ENCODE results near the gene RAB14. TPM values are rescaled to one million over a fixed set of nuclear protein-coding genes. Genes with fewer than 3 reads are reported as not detected.
A peak's percentile ranks its signal among the peaks of the same experiment; 100 is the strongest.

The RAB14 gene
- total RNA-seq = 61.4 and 65.1 TPM in 2 replicates

DNA sequence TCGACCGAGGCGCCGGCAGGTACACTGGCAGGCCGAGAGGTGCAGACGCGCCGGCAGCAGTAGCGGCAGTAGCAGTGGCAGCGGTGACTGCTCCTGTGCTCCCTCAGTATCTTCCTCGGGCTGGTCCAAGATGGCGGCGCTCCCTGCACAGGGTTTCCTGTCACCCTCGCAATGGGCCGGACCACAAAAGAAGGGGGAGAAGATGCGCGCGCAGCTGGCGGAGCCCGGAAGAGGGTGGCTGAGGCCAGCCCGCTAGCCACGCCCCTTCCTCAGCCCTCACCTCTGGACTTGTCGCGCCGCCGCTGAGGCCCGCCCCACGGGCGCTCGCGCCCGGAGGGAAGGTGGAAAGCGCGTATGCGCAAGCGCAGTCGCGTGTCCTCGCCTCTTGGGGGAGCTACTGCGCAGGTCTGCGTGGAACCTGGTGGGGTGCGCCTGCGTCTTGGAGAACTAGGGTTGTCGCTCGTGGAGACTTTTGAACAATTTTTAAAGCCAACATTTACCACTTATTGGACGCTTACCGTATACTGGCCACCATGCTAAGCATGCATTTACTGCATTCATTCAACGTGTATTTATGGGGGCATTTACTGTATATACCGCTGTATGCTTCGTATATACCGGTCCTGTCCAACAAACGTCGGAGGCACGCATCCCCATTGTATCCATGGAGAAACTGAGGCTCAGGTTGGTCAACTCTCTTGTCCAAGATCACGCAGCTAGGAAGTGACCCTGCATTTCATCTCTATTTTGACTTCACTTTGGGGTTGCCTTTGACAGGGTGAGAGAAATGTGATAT, at the start of gene RAB14:
Gene RAB14, minus strand, starts transcription at position 132 of the 796 bp plus-strand sequence. CDS start 8,457 bp downstream, outside the sequence.
- no peaks in the 10 kb centered on the region for H3K9me3 Mint-ChIP-seq
- H3K27ac Mint-ChIP-seq = peak within 1 kb of the TSS; percentile 91
- peak within 1 kb of the TSS; percentile 94 for H3K4me3 Mint-ChIP-seq
- peaks cover 3% of the 10 kb centered on the region for H3K27me3 Mint-ChIP-seq
- H3K36me3 Mint-ChIP-seq (ENCODE audit: low read depth) = peaks cover 15% of the 10 kb centered on the region
- peak; percentile 100 for DNase-seq
- intact Hi-C loops (cut with micrococcal nuclease) = loop anchor here (1.0 to 5.0 kb wide), 8 partner anchors 45 to 621 kb away; partner anchors contain the start of genes CDK5RAP2, CNTRL, MEGF9 and STOM
- H3K4me1 Mint-ChIP-seq = peaks cover 40% of the 10 kb centered on the region

DNA sequence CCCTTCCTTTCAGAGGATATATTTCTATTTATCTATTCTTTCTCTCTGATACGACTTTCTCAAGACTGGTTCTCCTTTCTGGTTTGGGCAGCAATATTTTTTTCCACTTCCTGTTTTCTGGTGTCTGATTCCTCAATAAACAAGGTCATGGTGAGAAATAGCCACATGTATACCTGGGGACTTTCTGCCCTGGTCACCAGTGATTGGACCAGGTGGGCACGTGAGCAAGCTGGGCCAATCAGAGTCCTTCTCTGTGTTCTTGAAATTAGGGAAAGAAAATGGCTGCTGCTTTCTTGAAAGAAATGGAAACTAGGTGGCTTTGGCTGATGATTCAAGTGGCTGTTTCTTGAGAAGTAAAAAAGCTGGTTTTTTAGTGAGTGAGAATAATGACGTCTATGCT, 47.9 kb upstream of the RAB14 start:
- intact Hi-C loops (cut with micrococcal nuclease) = no loop called here
- DNase-seq = no peak
- Mint-ChIP-seq H3K27ac (no peak overlapping the region), H3K4me1 (peaks cover 3% of the 10 kb centered on the region), H3K9me3 (peaks cover 4% of the 10 kb centered on the region), H3K27me3 (peaks cover 6% of the 10 kb centered on the region), H3K4me3 (no peak overlapping the region), H3K36me3 (ENCODE audit: low read depth) (no peaks in the 10 kb centered on the region)

DNA sequence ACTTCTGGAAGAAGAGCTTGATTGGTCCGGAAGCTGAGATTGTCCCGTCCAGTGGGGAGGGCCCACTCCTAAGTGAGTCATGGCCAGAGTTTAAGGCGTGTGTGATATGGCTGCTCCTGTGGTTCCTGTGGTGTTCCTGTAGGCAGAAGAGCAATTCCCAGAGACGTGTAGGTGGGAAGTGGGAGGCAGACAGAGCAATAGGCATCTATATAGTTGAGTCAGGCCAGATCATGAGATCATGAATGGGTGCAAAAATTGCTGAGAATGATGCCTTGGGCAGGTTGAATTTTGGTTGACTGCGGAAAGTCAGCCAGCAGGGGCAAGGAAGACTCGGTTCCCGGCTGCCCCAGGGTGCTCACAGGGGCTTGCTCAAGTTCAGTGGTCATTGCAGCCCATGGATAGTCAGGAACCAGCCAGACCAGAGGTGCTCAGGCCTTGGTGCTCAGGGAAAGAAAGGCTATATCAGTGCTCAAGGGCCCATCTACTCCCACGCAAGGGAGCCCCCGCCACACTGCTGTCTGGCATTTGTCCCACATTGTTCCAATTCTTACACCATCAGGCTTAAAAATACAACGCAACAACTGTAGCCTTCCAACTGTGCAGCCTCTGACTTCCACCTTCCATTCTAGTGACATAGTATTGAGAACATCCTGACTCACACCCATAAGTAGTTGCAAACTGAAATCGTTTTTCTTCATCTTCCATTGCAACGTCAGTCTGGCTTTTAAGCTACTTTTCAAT, 45.3 kb upstream of the RAB14 start:
- peaks cover 1% of the 10 kb centered on the region for H3K4me1 Mint-ChIP-seq
- no peaks in the 10 kb centered on the region for H3K27me3 Mint-ChIP-seq
- H3K36me3 Mint-ChIP-seq (ENCODE audit: low read depth) = no peaks in the 10 kb centered on the region
- DNase-seq = no peak
- H3K4me3 Mint-ChIP-seq = no peak overlapping the region
- no peak overlapping the region for H3K27ac Mint-ChIP-seq
- H3K9me3 Mint-ChIP-seq = peaks cover 10% of the 10 kb centered on the region
- intact Hi-C loops (cut with micrococcal nuclease) = no loop called here

DNA sequence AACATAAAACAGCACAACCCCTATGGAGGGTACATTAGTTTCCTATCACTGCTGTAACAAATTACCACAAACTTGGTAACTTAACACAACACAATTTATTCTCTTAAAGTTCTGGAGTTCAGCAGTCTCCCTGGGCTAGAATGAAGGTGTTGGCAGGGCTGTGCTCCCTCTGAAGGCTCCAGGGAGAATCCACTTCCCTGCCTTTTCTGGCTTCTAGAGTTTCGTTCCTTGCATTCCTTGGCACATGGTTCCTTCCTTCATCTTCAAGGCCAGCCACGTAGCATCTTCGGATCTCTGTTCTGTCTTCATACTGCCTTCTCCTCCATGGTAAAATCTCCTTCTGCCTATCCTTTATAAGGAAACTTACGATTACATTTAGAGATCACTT, 41.3 kb upstream of the RAB14 start:
- peaks cover 2% of the 10 kb centered on the region for H3K27me3 Mint-ChIP-seq
- H3K4me3 Mint-ChIP-seq = no peak overlapping the region
- intact Hi-C loops (cut with micrococcal nuclease) = no loop called here
- H3K4me1 Mint-ChIP-seq = no peaks in the 10 kb centered on the region
- no peak for DNase-seq
- H3K27ac Mint-ChIP-seq = no peak overlapping the region
- H3K9me3 Mint-ChIP-seq = peaks cover 6% of the 10 kb centered on the region
- no peaks in the 10 kb centered on the region for H3K36me3 Mint-ChIP-seq (ENCODE audit: low read depth)

DNA sequence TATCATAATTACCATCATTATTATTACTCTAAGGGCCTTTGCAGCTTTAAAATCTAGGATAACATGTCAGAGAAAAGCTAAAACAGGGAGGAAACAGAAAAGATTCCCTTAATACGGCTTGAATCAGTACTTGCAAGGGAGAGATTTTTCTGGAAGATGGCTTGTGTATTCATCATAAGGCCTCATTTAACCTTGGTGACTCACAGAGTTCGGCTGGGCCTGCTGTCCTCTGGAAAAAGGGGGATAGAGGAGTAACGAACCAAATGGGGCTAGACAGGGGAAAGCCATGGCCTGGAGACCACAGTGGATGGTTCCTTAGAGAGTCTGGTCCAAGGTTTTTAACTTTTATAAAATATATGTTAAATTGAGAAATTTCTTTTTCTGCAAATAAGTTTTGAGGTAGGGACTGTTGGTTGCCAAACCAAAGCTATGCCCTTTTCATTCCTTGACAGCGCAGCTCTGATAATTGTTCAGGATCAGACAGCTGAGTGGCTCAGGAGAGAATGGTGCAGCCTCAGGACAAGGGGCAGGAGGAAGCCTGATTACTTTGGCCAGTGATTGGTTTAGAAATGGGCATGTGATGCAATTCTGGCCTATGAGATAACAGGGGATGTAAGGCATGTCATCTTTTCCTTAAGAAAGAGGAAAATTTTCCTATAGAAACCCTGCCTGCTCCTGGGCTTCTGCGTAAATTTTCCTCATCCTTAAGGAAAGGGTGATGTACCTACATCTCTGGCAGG, 40.7 kb upstream of the RAB14 start:
- H3K27me3 Mint-ChIP-seq = peaks cover 2% of the 10 kb centered on the region
- intact Hi-C loops (cut with micrococcal nuclease) = no loop called here
- H3K9me3 Mint-ChIP-seq = peaks cover 6% of the 10 kb centered on the region
- no peaks in the 10 kb centered on the region for H3K4me1 Mint-ChIP-seq
- no peak for DNase-seq
- no peak overlapping the region for H3K4me3 Mint-ChIP-seq
- H3K36me3 Mint-ChIP-seq (ENCODE audit: low read depth) = no peaks in the 10 kb centered on the region
- no peak overlapping the region for H3K27ac Mint-ChIP-seq

DNA sequence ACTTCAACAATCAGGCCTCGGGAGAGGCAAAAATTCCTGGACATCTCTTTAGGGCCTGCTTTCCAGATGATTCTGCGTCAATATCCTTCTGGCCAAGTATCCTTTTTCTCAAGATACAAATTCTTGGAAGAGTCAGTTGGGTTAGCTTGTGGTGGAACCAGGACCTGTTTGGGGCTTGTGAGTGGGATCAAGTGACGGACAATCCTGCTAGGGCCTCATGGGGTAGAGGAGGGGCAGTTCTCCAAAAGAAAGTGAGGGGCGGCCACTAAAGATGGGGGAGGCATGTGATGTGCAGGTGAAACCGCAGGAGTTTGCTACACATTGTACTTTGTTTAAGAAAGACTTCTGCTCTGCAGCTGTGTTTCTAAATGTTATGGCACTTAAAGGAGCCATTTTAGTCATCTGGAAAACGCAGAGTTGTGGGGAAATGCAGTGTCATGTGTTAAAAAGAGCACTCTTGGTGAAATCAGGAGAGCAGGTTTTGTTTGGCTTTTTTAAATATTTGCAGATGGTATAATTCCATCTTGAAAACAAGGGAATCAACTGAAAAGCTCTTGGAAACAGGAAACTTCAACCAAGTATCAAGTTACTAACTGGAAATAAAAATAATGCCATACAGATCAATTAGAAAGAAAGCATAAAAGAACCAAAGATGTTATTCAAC, 38.9 kb upstream of the RAB14 start:
- Mint-ChIP-seq H3K36me3 (ENCODE audit: low read depth) (no peaks in the 10 kb centered on the region), H3K27me3 (peaks cover 2% of the 10 kb centered on the region), H3K9me3 (peaks cover 6% of the 10 kb centered on the region), H3K4me3 (no peak overlapping the region), H3K27ac (no peak overlapping the region), H3K4me1 (no peaks in the 10 kb centered on the region)
- no peak for DNase-seq
- intact Hi-C loops (cut with micrococcal nuclease) = no loop called here

DNA sequence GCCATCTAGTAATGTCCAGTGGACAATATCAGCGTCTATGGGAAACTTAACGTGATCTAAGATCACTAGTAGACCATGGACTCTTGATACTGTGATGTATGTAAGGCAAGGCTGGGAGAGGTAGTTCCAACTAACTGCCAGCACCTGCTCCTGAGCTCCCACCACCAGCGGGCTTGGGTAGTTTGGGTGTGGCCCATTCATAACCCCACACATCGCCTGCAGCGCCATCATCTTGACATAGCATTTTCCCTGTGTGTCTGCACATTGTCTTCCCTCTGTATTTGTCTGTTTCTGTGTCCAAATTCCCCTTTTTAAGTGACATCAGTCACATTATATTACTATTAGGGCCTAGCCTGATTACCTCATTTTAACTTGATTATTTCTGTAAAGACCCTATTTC, 38.2 kb upstream of the RAB14 start:
- Mint-ChIP-seq H3K9me3 (peaks cover 6% of the 10 kb centered on the region), H3K4me1 (no peaks in the 10 kb centered on the region), H3K27ac (no peak overlapping the region), H3K36me3 (ENCODE audit: low read depth) (no peaks in the 10 kb centered on the region), H3K4me3 (no peak overlapping the region), H3K27me3 (peaks cover 2% of the 10 kb centered on the region)
- intact Hi-C loops (cut with micrococcal nuclease) = no loop called here
- DNase-seq = no peak

DNA sequence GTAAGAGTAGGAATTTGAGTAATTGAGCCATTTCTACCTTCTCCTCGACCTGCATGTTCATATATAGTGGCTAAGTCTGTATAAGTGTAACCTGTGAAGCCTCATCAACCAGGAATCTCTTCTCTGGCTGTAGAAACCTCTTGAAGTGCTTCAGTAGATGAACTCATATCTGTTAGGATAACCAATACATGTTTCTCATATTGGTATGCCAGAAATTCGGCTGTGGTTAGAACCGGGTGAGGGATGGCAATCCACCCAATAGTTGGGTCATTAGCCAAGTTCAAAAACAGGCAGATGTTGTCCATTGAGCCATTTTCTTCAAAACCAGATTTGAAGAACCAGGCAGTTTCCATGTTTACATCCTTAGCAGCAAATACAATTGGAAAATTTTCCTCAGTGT, 37.4 kb upstream of the RAB14 start:
- H3K4me1 Mint-ChIP-seq = no peaks in the 10 kb centered on the region
- H3K36me3 Mint-ChIP-seq (ENCODE audit: low read depth) = no peaks in the 10 kb centered on the region
- no peak overlapping the region for H3K4me3 Mint-ChIP-seq
- no peak for DNase-seq
- H3K27me3 Mint-ChIP-seq = peaks cover 2% of the 10 kb centered on the region
- H3K27ac Mint-ChIP-seq = no peak overlapping the region
- intact Hi-C loops (cut with micrococcal nuclease) = no loop called here
- H3K9me3 Mint-ChIP-seq = peaks cover 2% of the 10 kb centered on the region

DNA sequence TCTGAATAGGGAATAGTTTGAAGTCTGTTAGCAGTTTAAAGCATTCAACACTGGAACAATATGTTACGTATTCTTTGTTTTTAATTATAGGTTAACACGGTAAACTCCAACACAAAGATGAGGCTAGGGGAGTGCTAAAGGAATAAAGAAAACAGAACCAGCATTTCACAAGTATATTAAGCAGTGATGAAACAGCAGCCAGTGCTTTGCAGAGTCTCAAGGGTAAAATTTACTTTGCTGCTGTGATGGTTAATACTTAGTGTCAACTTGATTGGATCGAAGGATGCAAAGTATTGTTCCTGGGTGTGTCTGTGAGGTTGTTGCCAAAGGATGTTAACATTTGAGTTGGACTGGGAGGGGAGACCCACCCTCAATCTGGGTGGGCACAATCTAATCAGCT, 36.2 kb upstream of the RAB14 start:
- no peak for DNase-seq
- Mint-ChIP-seq H3K4me1 (no peaks in the 10 kb centered on the region), H3K27me3 (peaks cover 2% of the 10 kb centered on the region), H3K9me3 (no peaks in the 10 kb centered on the region), H3K4me3 (no peak overlapping the region), H3K27ac (no peak overlapping the region), H3K36me3 (ENCODE audit: low read depth) (no peaks in the 10 kb centered on the region)
- intact Hi-C loops (cut with micrococcal nuclease) = no loop called here

DNA sequence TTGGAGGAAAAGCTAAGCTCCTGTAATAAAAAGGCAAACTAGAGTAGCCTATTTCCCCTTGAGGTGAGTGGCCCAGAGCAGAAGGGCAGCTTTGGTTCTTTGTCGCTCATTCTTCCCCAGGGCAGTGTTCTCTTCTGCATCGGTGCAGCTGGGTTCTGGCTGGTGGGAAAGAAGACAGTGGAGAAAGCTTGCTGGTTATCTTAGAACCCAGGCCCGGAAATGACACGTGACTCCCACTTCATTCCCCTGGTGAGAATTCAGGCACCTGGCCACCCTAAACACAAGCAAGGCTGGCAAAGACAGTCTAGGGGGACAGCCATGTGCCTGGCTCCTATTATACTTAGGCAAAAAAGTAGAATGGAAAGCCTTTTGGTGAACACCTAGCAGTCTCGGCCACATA, 33.8 kb upstream of the RAB14 start:
- Mint-ChIP-seq H3K27me3 (peaks cover 2% of the 10 kb centered on the region), H3K36me3 (ENCODE audit: low read depth) (no peaks in the 10 kb centered on the region), H3K4me3 (no peak overlapping the region), H3K27ac (no peak overlapping the region), H3K4me1 (no peaks in the 10 kb centered on the region), H3K9me3 (no peaks in the 10 kb centered on the region)
- DNase-seq = no peak
- intact Hi-C loops (cut with micrococcal nuclease) = no loop called here

DNA sequence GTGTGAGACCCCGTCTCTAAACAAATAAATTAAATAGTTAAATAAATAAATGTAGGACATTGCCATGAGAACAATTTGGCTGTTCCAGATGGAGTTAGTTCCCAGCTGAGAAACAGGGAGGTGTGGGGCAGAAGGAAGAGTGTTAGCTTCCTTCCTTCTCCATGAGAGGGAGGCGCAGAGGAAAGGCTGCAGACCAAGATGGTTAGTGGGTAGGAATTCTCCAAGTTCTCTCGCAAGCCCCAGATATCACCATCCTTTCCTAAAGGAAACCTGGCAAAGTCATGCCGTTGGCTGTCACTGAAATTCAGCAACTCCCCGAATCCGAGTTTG, 33.1 kb upstream of the RAB14 start:
- H3K4me3 Mint-ChIP-seq = no peak overlapping the region
- no peaks in the 10 kb centered on the region for H3K9me3 Mint-ChIP-seq
- no peaks in the 10 kb centered on the region for H3K4me1 Mint-ChIP-seq
- H3K27me3 Mint-ChIP-seq = peaks cover 2% of the 10 kb centered on the region
- no peaks in the 10 kb centered on the region for H3K36me3 Mint-ChIP-seq (ENCODE audit: low read depth)
- H3K27ac Mint-ChIP-seq = no peak overlapping the region
- no peak for DNase-seq
- intact Hi-C loops (cut with micrococcal nuclease) = no loop called here

DNA sequence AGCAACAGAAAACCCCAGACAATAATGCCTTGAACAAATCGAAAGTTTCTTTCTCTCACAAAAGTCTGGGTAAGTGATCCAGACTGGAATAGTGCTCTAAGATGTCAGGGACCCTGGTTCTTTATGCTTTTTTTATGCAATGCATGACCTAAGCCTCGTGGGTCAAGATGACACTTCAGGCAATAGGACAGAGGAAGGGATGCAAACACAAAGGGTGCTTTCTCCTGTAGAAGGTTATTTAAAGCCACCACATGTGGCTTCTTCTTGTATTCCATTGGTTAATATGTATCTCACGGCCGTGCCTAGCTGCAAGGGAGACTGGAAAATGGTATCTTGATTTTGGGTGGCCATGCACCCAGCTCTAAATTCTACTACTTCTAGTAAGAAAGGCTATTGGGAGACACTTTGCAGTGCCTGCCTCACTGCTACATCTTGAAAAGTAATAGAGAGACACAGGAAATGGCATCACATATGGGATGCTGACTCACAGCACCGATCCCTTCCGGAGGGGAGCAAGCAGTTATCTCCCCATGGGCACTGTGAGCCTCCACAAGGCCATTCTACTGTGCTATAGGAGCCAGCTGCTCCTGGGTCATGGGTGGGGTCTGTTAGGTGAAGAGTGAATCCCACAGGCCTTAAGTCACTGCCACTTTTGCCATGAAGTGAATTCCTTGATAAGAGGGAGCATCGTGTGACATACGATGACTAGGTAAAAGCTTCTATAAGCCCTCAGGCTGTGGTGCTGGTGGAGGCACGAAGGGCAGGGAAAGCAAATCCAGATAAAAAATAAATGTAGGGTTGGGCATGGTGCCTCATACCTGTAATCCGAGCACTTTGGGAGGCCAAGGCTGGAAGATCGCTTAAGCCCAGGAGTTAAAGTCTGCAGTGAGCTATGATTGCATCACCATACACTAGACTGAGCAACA, 32.5 kb upstream of the RAB14 start:
- Mint-ChIP-seq H3K4me1 (no peaks in the 10 kb centered on the region), H3K27me3 (peaks cover 2% of the 10 kb centered on the region), H3K27ac (no peak overlapping the region), H3K4me3 (no peak overlapping the region), H3K9me3 (no peaks in the 10 kb centered on the region), H3K36me3 (ENCODE audit: low read depth) (no peaks in the 10 kb centered on the region)
- intact Hi-C loops (cut with micrococcal nuclease) = no loop called here
- DNase-seq = no peak

DNA sequence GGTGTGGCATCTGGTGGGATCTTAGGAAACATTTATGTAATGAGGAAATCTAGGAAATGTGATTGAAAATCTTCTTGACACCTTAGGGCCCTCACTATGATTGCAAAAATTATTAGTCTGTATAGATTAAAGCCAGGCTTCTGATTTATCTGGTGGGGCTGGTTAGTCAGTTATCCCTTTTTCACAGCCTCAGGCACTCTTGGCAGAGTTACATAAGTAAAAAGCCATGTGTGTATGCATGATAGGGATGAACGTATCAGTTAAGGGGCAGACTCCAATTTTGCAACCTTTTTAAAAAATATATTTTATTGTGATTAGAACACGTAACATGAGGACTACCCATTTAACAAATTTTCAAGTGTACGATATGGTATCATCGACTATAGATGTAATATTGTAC, 30.6 kb upstream of the RAB14 start:
- intact Hi-C loops (cut with micrococcal nuclease) = no loop called here
- no peak for DNase-seq
- H3K27ac Mint-ChIP-seq = no peak overlapping the region
- no peaks in the 10 kb centered on the region for H3K9me3 Mint-ChIP-seq
- H3K4me3 Mint-ChIP-seq = no peak overlapping the region
- no peaks in the 10 kb centered on the region for H3K27me3 Mint-ChIP-seq
- no peaks in the 10 kb centered on the region for H3K4me1 Mint-ChIP-seq
- no peaks in the 10 kb centered on the region for H3K36me3 Mint-ChIP-seq (ENCODE audit: low read depth)

All from activated CD4-positive, alpha-beta T cell treated with anti-CD3 and anti-CD28 coated beads, Interleukin-2, amount 10 ng/mL, durations not matched to agents 24 days and 14 days (primary cell).